ENCODE measurements around the gene LRWD1.
"Not testable (repeated sequence)": the region's sequence is repeated elsewhere in the genome, so short reads cannot be mapped to it uniquely, and the experiment has no call there.

GRCh38 chr7:102516951-102517350 lies 52.2 kb downstream of the LRWD1 start:
- TF ChIP-seq CCAR2 (IDR thresholded peaks at IDR 0.05; ENCODE audit: low read depth, low read length); EZH2 (IDR thresholded peaks at IDR 0.05; ENCODE audit: borderline replicate concordance, low read depth, low read length); SIN3A (IDR thresholded peaks at IDR 0.05; ENCODE audit: borderline replicate concordance in 2 of 2, control insufficient read depth in 1 of 2, low read depth in 2 of 2, low read length in 2 of 2); SP1 (CRISPR knock-in tag; IDR thresholded peaks at IDR 0.05): not testable (repeated sequence)
- TF ChIP-seq, protein P1, sequence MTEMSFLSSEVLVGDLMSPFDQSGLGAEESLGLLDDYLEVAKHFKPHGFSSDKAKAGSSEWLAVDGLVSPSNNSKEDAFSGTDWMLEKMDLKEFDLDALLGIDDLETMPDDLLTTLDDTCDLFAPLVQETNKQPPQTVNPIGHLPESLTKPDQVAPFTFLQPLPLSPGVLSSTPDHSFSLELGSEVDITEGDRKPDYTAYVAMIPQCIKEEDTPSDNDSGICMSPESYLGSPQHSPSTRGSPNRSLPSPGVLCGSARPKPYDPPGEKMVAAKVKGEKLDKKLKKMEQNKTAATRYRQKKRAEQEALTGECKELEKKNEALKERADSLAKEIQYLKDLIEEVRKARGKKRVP (CRISPR knock-in tag; IDR thresholded peaks at IDR 0.05): not testable (repeated sequence)

All from K562 (cell line).